Left colon (tissue), 2 donors: ENCODE results near the gene ELOVL6. TPM values are rescaled to one million over a fixed set of nuclear protein-coding genes. Genes with fewer than 3 reads are reported as not detected.
"Not testable (repeated sequence)": the region's sequence is repeated elsewhere in the genome, so short reads cannot be mapped to it uniquely, and the experiment has no call there.

Experiments used
- ATAC-seq: fragments of 200-7000 bp; cut with Tn5 transposase; one replicate; pipeline ENCODE4 v1.9.1; 2020; ENCODE audit warnings: mild to moderate bottlenecking, moderate library complexity
- DNase-seq, 2 donors: peaks; one replicate each; pipeline ENCODE4 v3.0.0-alpha.2; 2020
- intact Hi-C, 2 donors: fragments of 100-400 bp; cut with DNase I in 1 of 2; cut with micrococcal nuclease in 1 of 2; formaldehyde crosslinking; loops; one replicate each; pipeline versions ENCODE4 v1.11.2 to v1.14.0; 2022; cut with DNase I, micrococcal nuclease
- total RNA-seq, 2 donors: library from RNA; stranded (reverse); fragmentation: NEBNext Ultra II Directional; extraction: Animal tissue kit (Norgen Biotek cat#: 25700); gene quantifications; one replicate each; pipeline ENCODE4 v1.2.1, GENCODE V29; 2021
- donor health status: DM: no; HTN: no; CAD: no.
- donor health status: DM: yes; HTN: yes; CAD: no.

ELOVL6 gene
- total RNA-seq, 2 donors from 2014 or later: 35.4 to 96.0 TPM

DNA sequence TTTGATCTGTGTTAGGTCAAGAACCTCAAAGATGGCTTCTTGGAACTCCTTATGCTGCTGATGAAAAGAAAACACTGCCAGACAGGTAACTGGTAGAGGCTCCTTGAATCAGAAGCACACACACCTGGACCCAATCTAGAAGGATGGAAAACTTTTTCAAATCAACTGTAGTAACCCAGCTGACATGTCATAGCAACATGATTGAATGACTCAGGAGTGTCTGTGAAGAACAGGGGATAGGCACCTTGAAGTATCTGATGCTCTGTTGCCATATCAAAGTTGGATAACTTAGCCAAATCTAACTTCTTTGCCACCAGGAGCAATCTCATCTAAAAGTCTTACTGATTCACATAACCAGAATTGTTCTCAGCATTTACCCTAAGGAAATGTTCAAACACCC is 98.8 kb downstream of the ELOVL6 start:
- ATAC-seq (no peak), DNase-seq (no peak)
- intact Hi-C loops: no loop called here

DNA sequence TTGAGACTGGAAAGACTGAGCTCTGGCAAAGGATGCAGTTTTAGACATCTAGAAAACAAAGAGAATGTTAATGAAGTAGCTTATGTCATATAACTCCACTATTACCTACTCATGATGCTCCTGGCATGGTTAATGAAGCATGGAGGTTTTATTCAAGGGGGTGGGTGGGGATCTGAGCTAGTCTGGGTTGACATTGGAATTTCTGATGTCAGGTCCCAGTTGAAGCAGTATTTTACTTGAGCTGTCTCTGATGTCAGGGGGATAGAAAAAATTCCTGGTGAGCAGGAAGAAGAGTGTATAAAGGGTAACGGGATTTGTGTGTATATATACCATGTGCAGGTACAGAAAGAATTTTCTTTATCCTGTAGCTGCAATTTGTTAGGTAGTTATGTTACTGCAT is 102.0 kb downstream of the ELOVL6 start:
- intact Hi-C loops: no loop called here
- ATAC-seq (no peak), DNase-seq (no peak)

DNA sequence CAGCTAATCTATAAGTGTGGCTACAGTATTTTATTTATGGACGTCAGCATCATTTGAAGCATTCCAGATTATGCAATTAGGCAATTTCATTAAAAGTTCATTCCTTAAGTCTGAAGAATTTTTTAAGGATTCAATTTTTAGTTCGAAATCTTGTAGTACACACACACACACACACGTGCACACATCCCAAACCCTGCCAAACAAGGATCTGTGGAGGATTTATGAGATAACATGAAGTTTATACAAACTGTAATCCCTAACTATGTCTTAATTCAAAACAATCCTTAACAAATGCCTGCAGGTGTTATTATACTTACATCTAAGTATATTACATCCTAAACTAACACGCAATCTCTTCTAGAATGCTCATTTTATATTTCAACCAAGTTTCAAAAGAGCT is 105.8 kb downstream of the ELOVL6 start:
- DNase-seq: no peak
- intact Hi-C loops: no loop called here
- no peak for ATAC-seq

DNA sequence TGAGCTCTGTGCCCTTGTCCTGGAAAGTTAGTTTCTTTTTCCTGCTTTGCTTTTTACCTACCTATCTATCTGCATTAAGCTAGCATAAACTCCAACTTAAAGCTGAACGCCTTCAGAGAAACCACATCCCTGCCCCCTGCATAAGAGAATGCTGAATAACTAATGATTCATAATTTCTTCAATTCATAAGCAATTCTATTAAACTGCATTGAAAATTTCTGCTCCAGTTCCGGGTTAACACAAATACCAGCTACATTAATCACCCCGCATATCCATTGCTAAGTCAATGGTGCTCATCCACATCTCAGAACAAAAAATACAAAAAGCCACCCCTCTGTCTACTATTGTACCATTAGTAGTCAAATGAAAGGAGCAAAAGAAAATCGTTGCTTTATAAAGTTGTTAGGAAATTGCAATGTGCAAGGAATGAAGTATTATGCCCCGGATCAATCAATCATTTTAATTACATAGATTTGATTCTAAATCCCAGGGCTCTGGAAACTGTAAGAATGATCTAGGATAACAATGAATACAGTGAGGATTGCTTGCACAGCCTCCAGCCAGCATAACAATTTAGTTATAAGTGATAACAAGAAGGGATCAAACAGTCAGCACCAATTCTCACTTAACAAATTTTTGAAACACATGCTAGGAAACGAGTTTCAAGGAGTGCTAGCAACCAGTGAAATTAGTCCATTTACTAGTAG is 106.8 kb downstream of the ELOVL6 start:
- no peak for DNase-seq
- intact Hi-C loops: no loop called here
- peak; percentile 20 for ATAC-seq

DNA sequence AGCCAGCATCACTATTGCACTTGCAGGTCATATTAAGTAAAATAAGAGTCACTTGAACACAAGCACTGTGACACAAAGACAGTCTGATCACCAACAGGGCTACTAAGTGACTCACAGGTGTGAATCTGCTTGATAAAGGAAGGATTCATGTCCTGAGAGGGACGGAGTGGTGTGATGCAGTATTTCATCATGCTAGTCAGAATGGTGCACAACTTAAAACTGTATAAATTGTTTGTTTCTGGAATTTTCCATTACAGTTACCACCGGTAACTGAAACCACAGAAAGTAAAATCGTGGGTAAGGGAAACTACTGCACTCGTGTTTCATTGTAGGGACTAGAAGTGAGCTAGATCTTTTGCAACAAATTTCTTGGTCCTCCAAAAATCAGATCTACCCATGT is 109.7 kb downstream of the ELOVL6 start:
- intact Hi-C loops: no loop called here
- DNase-seq: no peak
- ATAC-seq: no peak

DNA sequence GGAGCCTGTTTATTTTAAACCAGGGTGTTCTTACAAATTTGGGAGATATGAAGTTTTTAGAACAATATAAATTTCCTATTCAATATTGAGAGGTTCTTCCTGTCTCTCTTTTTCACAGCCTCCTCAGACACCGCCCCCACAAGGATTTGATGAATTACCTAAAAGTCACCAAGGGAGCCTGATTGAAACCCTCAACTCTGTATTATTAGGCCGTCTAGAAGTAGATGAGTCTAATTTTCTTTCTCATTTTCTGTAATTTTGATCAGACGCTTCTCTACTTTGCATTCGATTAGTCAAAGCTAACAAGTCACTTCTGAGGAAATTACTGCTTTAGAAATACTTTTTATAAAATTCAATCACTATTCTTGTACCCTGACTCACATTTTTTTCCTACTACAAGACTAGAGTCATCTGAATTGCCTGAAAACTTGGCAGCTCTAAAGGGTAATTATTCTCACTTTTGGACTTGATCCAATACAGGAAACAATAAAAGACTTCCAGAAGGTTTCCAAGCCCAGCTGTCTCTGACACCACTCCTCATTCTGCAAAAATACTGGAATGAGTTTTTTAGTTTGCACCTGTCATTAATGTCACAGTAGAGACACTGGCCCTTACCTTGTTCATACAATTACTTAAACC is 111.2 kb downstream of the ELOVL6 start:
- DNase-seq (no peak), ATAC-seq (peak; percentile 44)
- intact Hi-C loops: no loop called here

DNA sequence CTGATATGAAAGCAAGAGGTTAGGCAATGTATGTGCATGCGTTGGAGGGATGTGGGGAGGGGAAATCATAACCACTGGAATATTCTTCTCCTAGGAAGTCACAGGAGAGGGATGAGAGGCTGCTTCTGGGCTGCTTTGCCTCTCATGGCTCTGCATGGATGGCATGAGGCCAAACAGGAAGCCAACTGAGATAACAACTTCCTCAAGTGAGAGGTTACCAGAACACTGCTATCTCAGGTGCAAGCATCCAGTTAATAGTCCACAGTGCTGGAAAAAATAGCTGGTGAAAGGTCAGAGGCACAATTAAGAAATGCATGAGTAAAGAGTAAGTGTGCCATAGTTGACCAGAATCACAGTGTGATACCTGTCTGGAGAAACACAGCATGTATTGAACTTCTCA is 113.3 kb downstream of the ELOVL6 start:
- intact Hi-C loops: no loop called here
- DNase-seq (peak; percentile 85 to 90), ATAC-seq (peak; percentile 97)

DNA sequence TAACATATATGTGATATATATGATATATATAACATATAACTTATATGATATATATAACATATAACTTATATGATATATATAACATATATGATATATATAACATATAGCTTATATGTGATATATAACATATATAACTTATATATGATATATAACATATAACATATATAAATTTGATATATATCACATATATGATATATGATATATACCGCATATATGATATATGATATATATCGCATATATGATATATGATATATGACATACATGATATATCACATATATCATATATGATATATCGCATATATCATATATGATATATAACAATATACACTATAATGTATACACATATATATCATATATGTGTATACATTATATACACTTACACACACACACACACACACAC is 114.3 kb downstream of the ELOVL6 start:
- intact Hi-C loops: no loop called here
- no peak for DNase-seq
- no peak for ATAC-seq

DNA sequence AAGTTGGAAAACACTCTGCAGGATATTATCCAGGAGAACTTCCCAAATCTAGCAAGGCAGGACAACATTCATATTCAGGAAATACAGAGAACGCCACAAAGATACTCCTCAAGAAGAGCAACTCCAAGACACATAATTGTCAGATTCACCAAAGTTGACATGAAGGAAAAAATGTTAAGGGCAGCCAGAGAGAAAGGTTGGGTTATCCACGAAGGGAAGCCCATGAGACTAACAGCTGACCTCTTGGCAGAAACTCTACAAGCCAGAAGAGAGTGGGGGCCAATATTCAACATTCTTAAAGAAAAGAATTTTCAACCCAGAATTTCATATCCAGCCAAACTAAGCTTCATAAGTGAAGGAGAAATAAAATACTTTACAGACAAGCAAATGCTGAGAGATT is 120.3 kb downstream of the ELOVL6 start:
- intact Hi-C loops, DNase-seq, ATAC-seq: not testable (repeated sequence)

DNA sequence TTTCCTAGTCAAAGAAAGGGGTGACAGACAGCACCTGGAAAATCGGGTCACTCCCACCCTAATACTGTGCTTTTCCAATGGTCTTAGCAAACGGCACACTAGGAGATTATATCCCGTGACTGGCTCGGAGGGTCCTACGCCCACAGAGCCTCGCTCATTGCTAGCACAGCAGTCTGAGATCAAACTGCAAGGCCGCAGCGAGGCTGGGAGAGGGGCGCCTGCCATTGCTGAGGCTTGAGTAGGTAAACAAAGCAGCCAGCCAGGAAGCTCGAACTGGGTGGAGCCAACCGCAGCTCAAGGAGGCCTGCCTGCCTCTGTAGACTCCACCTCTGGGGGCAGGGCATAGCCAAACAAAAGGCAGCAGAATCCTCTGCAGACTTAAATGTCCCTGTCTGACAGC is 121.6 kb downstream of the ELOVL6 start:
- ATAC-seq, intact Hi-C loops, DNase-seq: not testable (repeated sequence)

DNA sequence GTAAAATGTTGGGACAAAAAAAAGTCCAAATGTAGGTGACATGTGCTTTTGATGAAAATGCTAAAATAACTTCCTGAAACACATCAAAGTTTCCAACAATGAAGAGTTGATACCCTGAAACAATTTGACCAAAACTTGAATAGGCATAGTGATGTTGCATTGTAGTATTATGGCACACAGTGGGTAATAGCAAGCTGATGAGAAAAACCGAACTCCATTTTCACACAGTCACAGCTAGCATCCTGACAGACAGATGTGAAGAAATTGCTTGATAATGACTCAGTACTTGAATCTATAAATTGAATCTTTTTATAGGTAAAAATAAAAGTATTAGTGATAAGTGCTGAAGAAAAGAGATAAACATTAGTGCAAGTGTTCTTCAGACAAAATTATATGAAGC is 122.5 kb downstream of the ELOVL6 start:
- ATAC-seq (no peak), DNase-seq (no peak)
- intact Hi-C loops: no loop called here

DNA sequence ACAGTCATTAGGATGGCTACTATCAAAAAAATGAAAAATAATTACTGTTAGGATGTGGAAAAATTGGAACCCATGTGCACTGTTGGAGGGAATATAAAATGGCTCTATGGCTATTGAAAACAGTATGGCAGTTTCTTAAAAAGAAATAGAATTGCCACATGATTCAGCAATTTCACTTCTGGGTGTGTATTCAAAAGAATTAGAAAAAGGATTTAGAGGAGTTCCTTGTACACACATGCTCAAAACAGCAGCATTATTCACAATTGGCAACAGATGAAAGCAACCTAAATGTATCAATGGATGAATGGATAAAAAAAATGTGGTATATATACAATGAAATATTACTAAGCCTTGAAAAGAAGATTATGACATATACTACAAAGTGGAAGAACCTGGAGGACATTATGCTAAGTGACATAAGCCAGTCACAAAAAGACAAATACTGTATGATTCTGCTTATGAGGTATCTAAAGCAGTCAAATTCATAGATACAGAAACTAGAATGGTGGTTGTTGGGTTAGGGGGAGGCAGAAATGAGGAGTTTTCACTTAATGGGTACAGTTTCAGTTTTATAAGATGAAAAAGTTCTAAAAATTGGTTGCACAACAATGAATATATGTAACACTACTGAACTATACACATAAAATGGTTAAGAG is 123.2 kb downstream of the ELOVL6 start:
- no peak for DNase-seq
- ATAC-seq: no peak
- intact Hi-C loops: no loop called here

DNA sequence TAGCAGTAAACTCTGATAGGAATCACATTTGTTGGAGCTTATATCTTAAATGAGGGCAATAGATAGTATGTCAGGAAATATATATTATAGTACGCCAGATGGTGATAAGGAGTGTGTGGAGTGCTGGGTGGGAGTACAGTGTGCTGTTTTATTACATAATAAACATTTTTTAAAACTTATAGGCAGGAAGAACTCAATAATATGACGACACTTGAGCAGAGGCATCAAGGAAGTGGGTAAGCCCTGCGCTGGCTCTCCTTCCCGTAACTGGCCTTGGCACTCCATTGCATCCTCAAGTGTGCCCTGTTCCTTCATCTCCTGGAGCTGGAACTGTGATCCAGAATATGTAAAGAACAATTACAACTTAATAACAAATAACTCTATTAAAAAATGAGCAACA is 123.8 kb downstream of the ELOVL6 start:
- intact Hi-C loops: no loop called here

DNA sequence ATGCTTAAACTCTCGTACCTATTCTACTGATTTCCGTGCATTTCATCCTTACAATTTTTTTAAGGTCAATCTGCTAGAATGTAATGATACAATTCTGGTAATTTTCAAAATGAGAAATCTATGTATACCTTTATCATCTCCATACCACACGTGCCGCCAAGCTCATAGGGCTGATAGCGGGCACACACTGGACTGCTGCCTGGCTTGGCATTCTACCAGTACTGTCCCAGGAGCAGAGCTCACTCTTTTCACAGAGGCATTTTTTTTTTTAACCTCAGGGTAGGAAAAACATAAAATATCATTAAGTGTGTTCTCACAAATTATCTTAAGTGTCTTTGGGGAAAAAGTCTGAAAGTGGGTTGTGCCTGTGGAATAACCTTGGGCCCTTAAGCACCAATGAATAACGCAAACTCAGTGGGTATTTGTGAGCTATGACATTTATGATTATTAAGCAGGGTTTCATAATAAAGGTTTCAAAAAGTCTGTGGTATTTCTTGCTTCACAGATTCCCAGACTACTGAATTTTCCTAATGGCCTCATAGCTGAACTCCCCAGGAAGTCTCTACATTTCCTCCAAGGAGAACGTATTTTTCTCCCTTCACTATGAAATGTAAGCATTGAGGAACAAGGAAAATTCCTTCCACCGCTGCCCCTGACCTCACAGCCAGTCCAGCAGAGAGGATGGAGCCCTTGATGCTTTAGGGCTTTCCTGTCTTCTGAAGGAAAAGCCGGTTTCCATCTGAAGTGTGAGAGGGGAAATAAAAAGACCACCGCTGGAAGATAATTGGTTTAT is 125.2 kb downstream of the ELOVL6 start:
- DNase-seq (no peak), ATAC-seq (no peak)
- intact Hi-C loops: no loop called here

More for the DNA sequence above, 123.8 kb downstream of the ELOVL6 start:
- peak; percentile 38 to 60 for DNase-seq
- ATAC-seq: peak; percentile 96

DNA sequence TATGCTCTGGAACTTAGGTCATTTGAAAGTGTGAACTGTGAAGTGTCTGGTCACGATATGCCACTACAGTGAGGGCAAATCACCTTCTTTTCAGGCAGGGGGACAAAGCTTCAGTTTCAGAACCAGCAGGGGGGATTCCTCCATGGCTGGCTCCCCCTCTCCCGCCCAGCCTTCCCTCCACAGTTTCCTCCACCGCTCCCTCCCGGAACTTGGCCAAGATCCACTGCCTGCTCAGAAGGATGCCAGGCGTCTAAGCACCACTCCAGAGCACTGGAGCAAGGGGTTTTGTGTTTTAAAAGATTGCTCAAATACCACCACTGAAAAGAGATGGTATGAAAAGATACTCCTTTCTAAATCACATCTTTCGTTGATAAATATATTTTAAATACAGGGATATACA is 126.9 kb downstream of the ELOVL6 start:
- DNase-seq (peak; percentile 46 to 64), ATAC-seq (peak; percentile 64)
- intact Hi-C loops: no loop called here

DNA sequence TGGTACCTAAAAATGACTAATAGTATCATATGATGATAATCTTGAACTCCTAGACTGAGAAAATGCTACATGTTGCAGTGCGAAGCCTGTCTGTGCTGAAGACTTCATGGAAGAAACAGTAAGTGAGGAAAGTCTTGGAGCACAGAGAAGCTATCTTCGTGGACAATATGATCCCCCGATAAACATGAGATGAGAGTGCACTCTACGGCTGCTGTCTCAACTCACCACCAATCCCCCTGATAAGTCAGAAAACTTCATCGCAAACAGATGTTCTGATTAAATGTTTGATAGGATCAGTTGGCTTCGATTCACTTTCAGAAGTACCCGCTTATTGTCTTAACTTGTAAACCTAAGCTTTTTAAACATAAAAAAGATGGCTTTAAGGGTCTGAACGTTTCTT is 130.2 kb downstream of the ELOVL6 start:
- intact Hi-C loops: no loop called here
- DNase-seq (no peak), ATAC-seq (no peak)

DNA sequence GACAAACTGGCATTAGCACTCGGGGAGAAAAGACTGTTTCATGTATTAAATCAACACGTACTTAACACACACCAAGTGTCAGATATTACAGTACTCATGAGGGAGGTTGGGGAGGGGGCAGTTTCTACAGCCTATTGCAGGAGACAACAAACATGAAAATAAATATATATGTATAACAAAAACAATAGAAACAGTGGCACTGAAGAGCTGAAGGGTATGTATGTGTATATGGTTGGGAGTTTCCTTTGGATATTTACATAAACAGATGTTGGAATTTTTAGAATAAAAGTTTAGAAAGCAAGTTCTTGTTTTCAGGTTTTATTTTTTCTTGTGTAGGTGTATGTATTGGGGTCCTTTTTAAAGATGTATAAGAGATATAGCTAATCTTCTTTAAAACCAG is 133.5 kb downstream of the ELOVL6 start:
- intact Hi-C loops: no loop called here
- DNase-seq (no peak), ATAC-seq (no peak)

DNA sequence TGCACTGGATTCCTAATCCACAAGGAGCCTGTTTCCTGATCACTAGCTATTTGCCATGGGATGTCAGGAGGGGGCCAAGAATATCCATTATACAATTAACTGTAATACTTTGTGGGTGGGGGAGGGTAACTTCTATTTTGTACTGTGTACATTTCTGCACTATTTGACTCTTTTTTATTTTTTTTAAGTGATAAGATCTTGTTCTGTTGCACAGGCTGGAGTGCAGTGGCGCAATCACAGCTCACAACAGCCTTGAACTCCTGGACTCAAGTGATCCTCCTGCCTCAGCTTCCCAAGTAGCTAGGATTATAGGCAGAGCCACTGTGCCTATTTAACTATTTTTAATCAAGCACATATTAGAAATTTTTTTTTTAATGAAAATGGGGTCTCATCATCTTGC is 134.1 kb downstream of the ELOVL6 start:
- intact Hi-C loops: no loop called here
- ATAC-seq: no peak
- no peak for DNase-seq

DNA sequence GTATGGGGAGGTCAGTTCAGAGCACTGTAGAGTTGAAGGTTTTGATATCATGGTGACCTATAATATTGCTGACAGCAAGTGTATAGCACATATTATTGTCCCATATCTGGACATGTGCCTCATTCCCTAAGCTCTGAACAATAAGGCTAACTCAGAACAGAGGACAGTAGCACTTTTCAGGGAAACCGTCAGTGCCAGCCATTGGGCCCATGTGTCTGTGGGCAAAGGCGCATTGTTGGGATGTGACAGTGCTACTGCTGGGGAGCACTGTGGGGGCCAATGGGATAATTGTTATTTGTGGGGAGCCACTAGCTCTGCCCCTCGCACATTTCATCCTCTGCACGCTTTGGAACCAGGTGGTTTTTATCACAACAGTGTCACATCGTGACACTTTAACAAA is 136.2 kb downstream of the ELOVL6 start:
- intact Hi-C loops: no loop called here
- DNase-seq (no peak), ATAC-seq (no peak)

DNA sequence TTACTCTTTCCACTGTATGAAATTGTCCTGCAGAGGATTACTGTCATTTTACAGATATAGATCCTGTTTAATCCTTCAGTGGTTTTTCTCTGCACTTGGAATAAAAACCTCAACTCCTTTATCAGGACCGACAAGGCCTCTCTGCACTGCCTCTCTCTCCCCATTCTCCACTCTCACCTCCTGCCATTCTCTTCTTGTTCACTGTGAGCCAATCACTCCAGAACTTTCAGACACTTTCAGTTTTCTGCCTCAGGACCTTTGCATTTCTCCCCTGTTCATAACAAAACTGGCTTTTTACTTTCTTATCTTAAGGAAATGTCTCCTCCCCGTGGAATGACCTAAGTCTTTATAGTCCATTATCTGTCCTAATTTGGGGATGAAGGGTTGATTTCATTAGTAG is 137.3 kb downstream of the ELOVL6 start:
- ATAC-seq (no peak), DNase-seq (no peak)
- intact Hi-C loops: no loop called here
